Large intestine (tissue), 3 donors: Measurements from ENCODE around the gene AGPAT4. TPM values are rescaled to one million over a fixed set of nuclear protein-coding genes. Genes with fewer than 3 reads are reported as not detected.

ENCODE experiments used
- DNase-seq, 2 donors: peaks; one replicate each; pipeline versions ENCODE4 v3.0.0 to v3.0.0-alpha.2; 2013
- H3K27ac ChIP-seq: one replicate; pipeline ENCODE4 v1.5.1; 2013; ENCODE audit warnings: low read length
- H3K27me3 ChIP-seq: 2 replicates; pipeline ENCODE4 v1.6.1; 2013; ENCODE audit warnings: low read length; ENCODE audit not compliant: control insufficient read depth, insufficient read depth
- H3K36me3 ChIP-seq: 2 replicates; pipeline ENCODE4 v1.6.1; 2013; ENCODE audit warnings: low read length; ENCODE audit not compliant: control insufficient read depth, insufficient read depth
- H3K4me1 ChIP-seq: one replicate; pipeline ENCODE4 v1.6.1; 2013; ENCODE audit warnings: low read length; ENCODE audit not compliant: control insufficient read depth, insufficient read depth
- H3K4me3 ChIP-seq: one replicate; pipeline ENCODE4 v1.5.1; 2013; ENCODE audit warnings: low read length
- H3K9me3 ChIP-seq: one replicate; pipeline ENCODE4 v1.6.1; 2013; ENCODE audit warnings: mild to moderate bottlenecking, low read depth, low read length, moderate library complexity; ENCODE audit not compliant: control insufficient read depth
- WGBS: methylation state at CpG from one replicate; pipeline ENCODE4 v1.1.5; 2013; ENCODE audit warnings: low lambda C conversion rate; ENCODE audit not compliant: insufficient coverage; 5-methylcytosine and 5-hydroxymethylcytosine counted together
- polyA plus RNA-seq: library from polyadenylated mRNA; unstranded; fragments of 120-200 nt; gene quantifications from one replicate; pipeline ENCODE4 v1.2.1, GENCODE V29; 2013

AGPAT4 gene
- polyA plus RNA-seq, 1 donor = 6.8 TPM

GRCh38 chr6:161140554-161140875 lies 133.3 kb downstream of the AGPAT4 start:
- DNase-seq = no peak
- Histone ChIP-seq H3K9me3 (peaks cover 5% of the 10 kb centered on the region), H3K27me3 (no peaks in the 10 kb centered on the region), H3K36me3 (peaks cover 10% of the 10 kb centered on the region), H3K4me3 (no peak overlapping the region), H3K4me1 (no peaks in the 10 kb centered on the region), H3K27ac (no peak overlapping the region)
- 100% methylated on average over 1 of the region's 10 CpGs for WGBS

DNA sequence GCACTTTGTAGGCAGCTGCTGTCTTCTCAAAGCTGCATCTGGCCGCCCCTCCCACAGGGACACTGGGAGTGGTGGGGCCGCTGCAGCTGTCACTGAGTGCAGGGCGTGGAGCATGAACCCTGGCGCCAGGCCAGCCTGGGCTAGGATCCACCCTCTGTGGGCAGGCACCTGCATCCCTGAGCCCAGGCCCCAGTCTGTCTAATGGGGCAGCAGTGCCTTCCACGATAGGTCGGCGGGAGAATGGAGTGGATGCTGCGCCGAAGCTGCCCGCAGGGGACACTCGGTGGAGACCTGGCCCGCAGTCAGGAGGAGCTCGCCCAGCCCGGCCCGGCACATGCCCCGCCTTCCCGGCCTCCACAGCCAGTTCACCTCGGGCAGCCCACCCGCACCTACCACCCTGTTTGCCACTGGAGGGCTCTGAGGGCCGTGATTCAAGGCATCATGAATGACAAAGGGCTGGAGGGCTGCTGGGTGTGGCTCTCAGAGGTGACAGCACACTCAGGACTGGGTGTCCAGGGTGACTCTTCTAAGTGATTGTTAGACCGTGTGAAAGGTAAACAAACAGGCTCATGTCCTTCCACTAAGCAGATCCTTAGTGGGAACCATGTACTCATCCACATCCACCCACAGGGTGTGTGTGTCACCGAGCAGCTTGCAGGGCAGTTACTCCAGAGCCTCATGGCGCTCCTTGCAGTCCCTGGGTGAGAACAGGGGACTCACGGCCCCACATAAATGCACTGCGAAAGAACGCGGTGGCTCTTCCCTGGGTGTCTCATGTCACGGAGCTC lies 133.9 kb downstream of the AGPAT4 start:
- no peaks in the 10 kb centered on the region for H3K4me1 ChIP-seq
- DNase-seq = no peak
- WGBS = no CpG with 5 or more reads among the region's 28 CpGs
- H3K27ac ChIP-seq = no peak overlapping the region
- H3K27me3 ChIP-seq = no peaks in the 10 kb centered on the region
- H3K36me3 ChIP-seq = peaks cover 12% of the 10 kb centered on the region
- no peak overlapping the region for H3K4me3 ChIP-seq
- H3K9me3 ChIP-seq = peaks cover 5% of the 10 kb centered on the region

DNA sequence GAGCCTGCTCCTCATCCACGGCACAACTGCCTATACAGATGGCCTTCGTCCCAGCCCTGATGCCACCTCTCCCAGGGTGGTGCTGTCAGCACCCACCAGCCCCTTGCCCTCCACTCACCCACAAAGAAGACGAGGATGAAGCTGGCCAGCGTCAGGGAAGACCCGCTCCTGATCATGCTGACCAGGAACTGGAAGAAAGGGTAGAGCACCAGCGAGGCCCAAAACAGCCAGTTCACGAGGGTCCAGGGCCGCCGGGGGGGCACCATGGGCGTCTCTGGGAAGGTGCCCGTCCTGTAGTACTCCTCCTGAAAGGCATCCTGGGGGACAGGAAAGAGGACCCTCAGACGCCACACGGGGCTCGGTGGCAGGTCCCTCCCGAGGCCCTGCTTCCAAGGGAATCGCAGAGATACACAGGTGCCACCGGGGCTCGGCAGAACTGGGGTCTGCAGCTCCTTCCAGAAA lies 134.5 kb downstream of the AGPAT4 start:
- Histone ChIP-seq H3K36me3 (peaks cover 15% of the 10 kb centered on the region), H3K4me1 (no peaks in the 10 kb centered on the region), H3K9me3 (peaks cover 5% of the 10 kb centered on the region), H3K4me3 (no peak overlapping the region), H3K27me3 (no peaks in the 10 kb centered on the region), H3K27ac (no peak overlapping the region)
- no CpG with 5 or more reads among the region's 18 CpGs for WGBS
- no peak for DNase-seq

GRCh38 chr6:161138543-161139303 lies 135.1 kb downstream of the AGPAT4 start:
- no peak overlapping the region for H3K27ac ChIP-seq
- WGBS = no CpG with 5 or more reads among the region's 23 CpGs
- no peak for DNase-seq
- no peaks in the 10 kb centered on the region for H3K27me3 ChIP-seq
- no peaks in the 10 kb centered on the region for H3K4me1 ChIP-seq
- H3K36me3 ChIP-seq = peaks cover 19% of the 10 kb centered on the region
- H3K9me3 ChIP-seq = peaks cover 5% of the 10 kb centered on the region
- no peak overlapping the region for H3K4me3 ChIP-seq

DNA sequence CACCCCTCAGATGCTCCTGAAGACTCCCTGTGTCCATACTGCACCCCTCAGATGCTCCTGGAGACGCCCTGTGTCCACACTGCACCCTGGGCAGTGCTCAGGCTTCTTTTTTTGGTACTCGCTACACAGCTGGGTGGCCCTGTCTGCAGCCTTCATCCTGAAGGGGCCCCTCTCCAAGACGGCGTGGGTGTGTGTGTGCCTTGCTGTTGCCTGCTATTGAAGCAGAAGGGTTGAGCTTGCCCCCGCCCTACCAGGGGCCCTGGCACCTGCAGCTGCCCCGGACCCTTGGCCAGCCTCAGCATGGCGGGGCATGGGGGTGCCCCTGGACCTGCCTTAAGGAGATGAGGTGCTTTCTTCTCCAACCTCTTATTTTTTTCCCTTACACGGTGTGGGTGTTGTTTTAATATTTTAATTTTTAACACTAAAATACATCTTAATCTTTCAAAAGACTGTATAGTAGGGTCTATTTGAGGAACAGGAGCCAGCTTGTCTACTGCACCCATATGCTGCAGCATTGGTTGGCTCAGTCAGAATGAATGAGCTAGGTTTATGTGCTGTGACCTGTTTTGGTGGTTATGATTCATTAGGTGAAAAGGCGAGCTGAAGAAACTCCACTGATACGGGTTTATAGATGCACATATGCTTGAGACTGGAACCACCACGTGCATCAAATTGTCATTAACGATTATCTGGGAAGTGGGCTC lies 135.9 kb downstream of the AGPAT4 start:
- no peak for DNase-seq
- H3K27me3 ChIP-seq = no peaks in the 10 kb centered on the region
- no peak overlapping the region for H3K27ac ChIP-seq
- no CpG with 5 or more reads among the region's 12 CpGs for WGBS
- H3K4me3 ChIP-seq = no peak overlapping the region
- H3K9me3 ChIP-seq = peaks cover 5% of the 10 kb centered on the region
- no peaks in the 10 kb centered on the region for H3K4me1 ChIP-seq
- peaks cover 19% of the 10 kb centered on the region for H3K36me3 ChIP-seq

DNA sequence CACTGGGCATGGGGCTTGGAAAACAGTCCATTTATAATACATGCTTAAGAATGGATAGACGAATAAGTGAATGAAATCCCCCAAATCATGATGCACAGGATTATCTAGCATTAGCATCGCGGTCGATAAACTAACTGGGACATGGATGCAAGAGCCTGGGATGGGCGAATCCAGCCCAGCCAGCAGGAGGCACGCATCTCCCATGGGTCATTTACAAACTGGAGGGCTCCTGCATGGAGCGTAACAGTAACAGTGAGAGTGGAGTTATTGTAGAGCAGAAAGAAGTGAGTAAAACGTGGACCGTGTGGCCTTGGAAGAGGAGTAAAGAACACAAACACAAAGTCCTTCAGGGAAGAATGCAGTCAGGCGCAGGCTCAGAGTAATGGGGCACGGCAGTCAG lies 136.5 kb downstream of the AGPAT4 start:
- no peak for DNase-seq
- Histone ChIP-seq H3K4me1 (no peaks in the 10 kb centered on the region), H3K36me3 (peaks cover 24% of the 10 kb centered on the region), H3K27me3 (no peaks in the 10 kb centered on the region), H3K9me3 (peaks cover 2% of the 10 kb centered on the region), H3K27ac (no peak overlapping the region), H3K4me3 (no peak overlapping the region)
- WGBS = no CpG with 5 or more reads among the region's 11 CpGs

DNA sequence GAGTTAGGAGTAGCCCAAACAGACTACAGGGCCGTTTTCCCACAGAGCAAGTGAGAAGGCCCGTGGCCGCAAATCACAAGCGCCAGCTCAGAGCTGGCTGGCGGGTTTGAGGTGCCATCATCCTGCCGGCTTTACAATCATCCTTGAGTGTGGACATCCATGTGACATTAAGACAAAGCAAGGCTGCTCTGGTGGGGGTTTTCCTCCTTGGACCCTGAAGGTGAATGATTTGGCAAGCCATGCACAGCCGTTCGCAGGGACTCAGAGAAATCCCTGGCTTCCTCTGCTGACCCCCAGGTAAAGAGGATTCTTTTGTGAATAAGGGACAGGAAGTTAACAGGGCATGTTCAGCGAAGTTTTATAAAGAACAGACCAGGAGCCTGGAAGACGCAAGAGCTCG lies 137.2 kb downstream of the AGPAT4 start:
- H3K27me3 ChIP-seq = no peaks in the 10 kb centered on the region
- 100% methylated on average over 2 of the region's 11 CpGs for WGBS
- peaks cover 2% of the 10 kb centered on the region for H3K9me3 ChIP-seq
- peaks cover 26% of the 10 kb centered on the region for H3K36me3 ChIP-seq
- H3K4me3 ChIP-seq = no peak overlapping the region
- no peak for DNase-seq
- H3K27ac ChIP-seq = no peak overlapping the region
- no peaks in the 10 kb centered on the region for H3K4me1 ChIP-seq

DNA sequence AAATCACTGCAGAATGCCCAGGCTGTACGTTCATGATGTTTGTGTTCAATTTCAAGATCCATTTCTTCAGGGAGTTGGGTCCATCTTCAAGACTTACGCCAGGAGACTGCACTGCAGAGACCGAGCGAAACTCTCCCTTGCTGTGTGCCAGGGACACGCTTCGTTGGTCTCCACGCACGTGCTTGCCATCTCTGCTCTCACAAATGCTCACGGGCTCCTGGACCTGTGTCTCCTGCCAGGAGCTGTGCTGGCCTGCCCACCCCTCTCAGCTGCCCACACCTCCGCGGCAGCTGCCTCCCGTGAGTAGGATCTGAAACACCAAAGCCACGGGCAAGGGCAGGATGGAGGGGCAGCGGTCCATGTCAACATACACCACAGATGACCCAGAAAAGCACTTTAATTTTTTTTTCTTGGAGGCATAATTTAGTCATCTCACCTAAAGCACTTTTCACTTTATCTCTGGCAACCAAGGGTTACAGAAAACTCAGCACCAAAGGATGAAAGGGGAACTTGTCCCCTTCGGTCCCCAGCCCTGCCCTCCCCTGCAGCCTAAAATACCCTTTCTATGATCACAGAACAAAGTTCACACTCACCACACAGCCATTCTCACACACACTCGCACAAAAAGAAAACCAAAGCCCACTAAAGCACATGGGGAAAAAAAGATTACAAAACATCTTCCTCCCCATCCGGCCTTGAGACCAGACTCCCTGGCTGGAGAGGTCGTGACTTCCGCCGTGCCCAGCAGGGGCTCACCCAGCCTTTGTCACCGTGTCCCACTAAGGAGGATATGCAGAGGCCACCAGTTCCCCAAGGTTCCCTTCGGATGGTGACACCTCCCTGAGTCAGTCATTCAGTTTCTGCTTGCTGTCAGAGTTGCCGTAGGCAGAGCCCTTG lies 137.9 kb downstream of the AGPAT4 start:
- no peaks in the 10 kb centered on the region for H3K4me1 ChIP-seq
- H3K4me3 ChIP-seq = no peak overlapping the region
- peaks cover 26% of the 10 kb centered on the region for H3K36me3 ChIP-seq
- peaks cover 2% of the 10 kb centered on the region for H3K9me3 ChIP-seq
- no peak overlapping the region for H3K27ac ChIP-seq
- DNase-seq = no peak
- no CpG with 5 or more reads among the region's 23 CpGs for WGBS
- H3K27me3 ChIP-seq = no peaks in the 10 kb centered on the region

DNA sequence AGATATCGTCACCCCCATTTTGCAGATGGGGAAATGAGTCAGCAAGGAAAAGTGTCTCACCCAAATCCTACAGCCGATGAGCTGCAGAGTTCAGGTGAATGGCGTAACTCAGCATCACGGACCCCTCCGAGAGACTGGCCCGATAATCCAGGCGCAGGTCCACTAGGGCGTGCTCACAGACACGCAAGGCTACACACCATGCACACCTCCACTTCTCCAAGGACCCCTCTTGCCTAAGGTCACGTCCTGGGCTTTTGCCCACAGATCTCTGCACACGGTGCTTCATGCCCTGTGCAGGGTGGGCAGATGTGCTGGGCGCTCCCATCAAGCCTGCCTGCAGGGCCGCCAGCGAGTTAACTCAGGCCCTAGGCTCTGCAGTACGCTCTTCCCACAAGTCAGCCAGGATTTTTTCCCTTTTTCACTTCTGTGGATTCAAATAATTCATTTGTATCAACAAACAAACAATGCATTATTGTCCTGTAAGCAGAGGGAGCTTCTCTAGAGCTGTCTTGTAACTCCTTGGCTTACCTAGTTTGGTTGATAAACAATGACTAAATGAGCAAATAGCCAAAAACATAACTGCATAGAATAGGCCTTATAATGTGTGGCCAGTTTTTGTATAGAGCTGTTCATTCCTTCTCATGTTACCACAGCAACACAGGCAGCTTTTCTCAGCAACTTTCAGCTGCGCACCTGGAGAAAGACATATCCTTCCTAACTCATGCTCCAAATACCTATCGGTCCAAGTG lies 139.1 kb downstream of the AGPAT4 start:
- Histone ChIP-seq H3K4me1 (no peaks in the 10 kb centered on the region), H3K9me3 (peaks cover 2% of the 10 kb centered on the region), H3K4me3 (no peak overlapping the region), H3K36me3 (peaks cover 26% of the 10 kb centered on the region), H3K27ac (no peak overlapping the region), H3K27me3 (no peaks in the 10 kb centered on the region)
- no CpG with 5 or more reads among the region's 17 CpGs for WGBS
- no peak for DNase-seq
